Measurements from ENCODE around the gene ZNF692.

GRCh38 chr1:248881261-248881660 lies 22.4 kb upstream of the ZNF692 start:
- TF ChIP-seq CTCF (IDR thresholded peaks at IDR 0.05; ENCODE audit: borderline replicate concordance, extremely low read depth, low read length, poor library complexity, severe bottlenecking) (no peak), EZH2 (IDR thresholded peaks at IDR 0.05; ENCODE audit: borderline replicate concordance, low read depth, low read length, severe bottlenecking) (no peak)
